Loucy (cell line): ENCODE results near the gene JSRP1.

Source experiments
- EZH2phosphoT487 ChIP-seq: fragments of 200-600 bp; IDR thresholded peaks from 2 replicates; pipeline ENCODE4 v1.6.1; 2018; ENCODE audit warnings: antibody characterized with exemption, mild to moderate bottlenecking, moderate library complexity, borderline replicate concordance
- TF ChIP-seq, protein P1 (sequence below): fragments of 200-600 bp; sonication (generic); conservative IDR thresholded peaks from 2 replicates; pipeline ENCODE4 v1.5.1; 2014; ENCODE audit warnings: mild to moderate bottlenecking, antibody characterized with exemption, low read length

DNA sequence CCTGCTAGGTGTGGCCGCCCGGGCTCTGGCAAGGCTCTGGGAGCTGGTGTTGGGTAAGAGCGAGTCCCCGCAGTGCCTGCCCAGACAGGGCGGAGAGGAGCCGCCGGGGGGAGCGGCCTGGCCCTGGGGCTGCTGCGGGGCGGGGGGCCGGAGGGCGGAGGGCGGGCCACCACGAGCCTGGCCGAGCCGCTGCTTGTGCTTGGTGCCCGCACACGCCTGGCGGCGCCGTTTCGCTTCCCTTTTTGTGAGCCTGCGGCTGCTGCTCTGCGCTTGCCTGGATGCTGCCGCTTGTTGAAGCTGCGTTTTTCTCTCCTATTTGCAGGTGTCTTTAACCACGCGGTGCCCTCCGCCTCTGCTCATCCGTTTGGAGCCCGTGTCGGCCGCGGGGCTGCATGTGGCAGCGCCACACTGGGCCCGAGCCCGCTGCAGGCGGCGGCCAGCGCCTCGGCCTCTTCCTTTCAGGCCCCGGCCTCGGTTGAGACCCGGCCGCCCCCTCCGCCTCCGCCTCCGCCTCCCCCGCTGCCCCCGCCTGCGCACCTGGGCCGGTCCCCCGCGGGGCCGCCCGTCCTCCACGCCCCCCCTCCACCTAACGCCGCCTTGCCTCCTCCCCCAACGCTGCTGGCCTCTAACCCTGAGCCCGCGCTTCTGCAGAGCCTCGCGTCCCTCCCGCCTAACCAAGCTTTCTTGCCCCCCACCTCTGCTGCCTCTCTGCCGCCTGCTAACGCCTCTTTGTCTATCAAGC lies 28.6 kb downstream of the JSRP1 start:
- TF ChIP-seq, protein P1, sequence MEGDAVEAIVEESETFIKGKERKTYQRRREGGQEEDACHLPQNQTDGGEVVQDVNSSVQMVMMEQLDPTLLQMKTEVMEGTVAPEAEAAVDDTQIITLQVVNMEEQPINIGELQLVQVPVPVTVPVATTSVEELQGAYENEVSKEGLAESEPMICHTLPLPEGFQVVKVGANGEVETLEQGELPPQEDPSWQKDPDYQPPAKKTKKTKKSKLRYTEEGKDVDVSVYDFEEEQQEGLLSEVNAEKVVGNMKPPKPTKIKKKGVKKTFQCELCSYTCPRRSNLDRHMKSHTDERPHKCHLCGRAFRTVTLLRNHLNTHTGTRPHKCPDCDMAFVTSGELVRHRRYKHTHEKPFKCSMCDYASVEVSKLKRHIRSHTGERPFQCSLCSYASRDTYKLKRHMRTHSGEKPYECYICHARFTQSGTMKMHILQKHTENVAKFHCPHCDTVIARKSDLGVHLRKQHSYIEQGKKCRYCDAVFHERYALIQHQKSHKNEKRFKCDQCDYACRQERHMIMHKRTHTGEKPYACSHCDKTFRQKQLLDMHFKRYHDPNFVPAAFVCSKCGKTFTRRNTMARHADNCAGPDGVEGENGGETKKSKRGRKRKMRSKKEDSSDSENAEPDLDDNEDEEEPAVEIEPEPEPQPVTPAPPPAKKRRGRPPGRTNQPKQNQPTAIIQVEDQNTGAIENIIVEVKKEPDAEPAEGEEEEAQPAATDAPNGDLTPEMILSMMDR, result no peak
- no peak for TF ChIP-seq EZH2phosphoT487
